WERI-Rb-1 (cell line): ENCODE results near the gene NCAM2.

Experiments used
- DNase-seq: peaks from one replicate; pipeline ENCODE4 v3.0.0-alpha.2; 2020
- H3K27ac ChIP-seq: fragments of 250-450 bp; sonication (Bioruptor Pico); 2 replicates; pipeline ENCODE4 v1.5.1; 2020; ENCODE audit warnings: mild to moderate bottlenecking, moderate library complexity
- H3K27me3 ChIP-seq: fragments of 250-450 bp; sonication (Bioruptor Pico); 2 replicates; pipeline ENCODE4 v1.5.1; 2021; ENCODE audit warnings: mild to moderate bottlenecking, low read depth, moderate library complexity; ENCODE audit not compliant: insufficient read depth, severe bottlenecking
- H3K36me3 ChIP-seq: fragments of 250-450 bp; sonication (Bioruptor Pico); 2 replicates; pipeline ENCODE4 v1.5.1; 2020; ENCODE audit warnings: mild to moderate bottlenecking, moderate library complexity
- H3K4me3 ChIP-seq: 2 replicates; pipeline ENCODE4 v1.5.1; 2011; ENCODE audit warnings: low read depth, mild to moderate bottlenecking, control low read depth, low read length
- H3K9me3 ChIP-seq: fragments of 250-450 bp; sonication (Bioruptor Pico); 2 replicates; pipeline ENCODE4 v1.5.1; 2021; ENCODE audit warnings: mild to moderate bottlenecking, moderate library complexity; ENCODE audit not compliant: severe bottlenecking
- TF ChIP-seq, protein P1 (sequence below): IDR thresholded peaks from 2 replicates; pipeline ENCODE4 v1.5.1; 2011; ENCODE audit warnings: low read depth, mild to moderate bottlenecking, control low read depth, inconsistent platforms, low read length

Gene NCAM2

GRCh38 chr21:21046063-21046462 is 47.9 kb downstream of the NCAM2 start:
- Histone ChIP-seq H3K36me3 (no peaks in the 10 kb centered on the region), H3K27ac (no peak overlapping the region), H3K4me3 (no peak overlapping the region), H3K27me3 (no peaks in the 10 kb centered on the region), H3K9me3 (no peaks in the 10 kb centered on the region)
- no peak for DNase-seq
- TF ChIP-seq, protein P1, sequence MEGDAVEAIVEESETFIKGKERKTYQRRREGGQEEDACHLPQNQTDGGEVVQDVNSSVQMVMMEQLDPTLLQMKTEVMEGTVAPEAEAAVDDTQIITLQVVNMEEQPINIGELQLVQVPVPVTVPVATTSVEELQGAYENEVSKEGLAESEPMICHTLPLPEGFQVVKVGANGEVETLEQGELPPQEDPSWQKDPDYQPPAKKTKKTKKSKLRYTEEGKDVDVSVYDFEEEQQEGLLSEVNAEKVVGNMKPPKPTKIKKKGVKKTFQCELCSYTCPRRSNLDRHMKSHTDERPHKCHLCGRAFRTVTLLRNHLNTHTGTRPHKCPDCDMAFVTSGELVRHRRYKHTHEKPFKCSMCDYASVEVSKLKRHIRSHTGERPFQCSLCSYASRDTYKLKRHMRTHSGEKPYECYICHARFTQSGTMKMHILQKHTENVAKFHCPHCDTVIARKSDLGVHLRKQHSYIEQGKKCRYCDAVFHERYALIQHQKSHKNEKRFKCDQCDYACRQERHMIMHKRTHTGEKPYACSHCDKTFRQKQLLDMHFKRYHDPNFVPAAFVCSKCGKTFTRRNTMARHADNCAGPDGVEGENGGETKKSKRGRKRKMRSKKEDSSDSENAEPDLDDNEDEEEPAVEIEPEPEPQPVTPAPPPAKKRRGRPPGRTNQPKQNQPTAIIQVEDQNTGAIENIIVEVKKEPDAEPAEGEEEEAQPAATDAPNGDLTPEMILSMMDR, result no peak

GRCh38 chr21:21051109-21052055 is 53.2 kb downstream of the NCAM2 start:
- Histone ChIP-seq H3K4me3 (no peak overlapping the region), H3K9me3 (no peaks in the 10 kb centered on the region), H3K27me3 (no peaks in the 10 kb centered on the region), H3K36me3 (no peaks in the 10 kb centered on the region), H3K27ac (no peak overlapping the region)
- TF ChIP-seq, protein P1, result no peak
- DNase-seq, result no peak

DNA sequence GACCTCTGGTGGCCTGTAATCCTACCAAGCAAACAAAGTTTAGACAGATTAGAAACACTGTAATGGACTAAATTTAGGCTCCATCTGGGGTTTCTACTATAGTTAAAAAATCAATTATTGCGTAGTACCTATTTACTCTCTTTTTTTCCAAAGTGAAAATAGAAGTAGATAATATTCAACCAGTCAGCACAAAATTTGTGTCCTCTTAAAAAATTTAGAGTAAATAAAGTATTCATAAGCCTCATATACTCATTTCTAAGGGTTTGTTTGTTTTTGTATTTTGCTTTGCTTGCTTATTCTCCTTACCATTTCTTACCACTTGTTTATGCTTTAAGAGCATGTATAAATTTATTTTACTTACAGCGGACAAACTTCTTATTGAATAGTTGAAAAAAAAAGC is 54.5 kb downstream of the NCAM2 start:
- Histone ChIP-seq H3K27me3 (no peaks in the 10 kb centered on the region), H3K36me3 (no peaks in the 10 kb centered on the region), H3K9me3 (no peaks in the 10 kb centered on the region), H3K27ac (no peak overlapping the region), H3K4me3 (no peak overlapping the region)
- TF ChIP-seq, protein P1, result no peak
- DNase-seq, result no peak

- DNase-seq, result no peak
- TF ChIP-seq, protein P1, result no peak
- Histone ChIP-seq H3K4me3 (no peak overlapping the region), H3K9me3 (no peaks in the 10 kb centered on the region), H3K27me3 (no peaks in the 10 kb centered on the region), H3K27ac (no peak overlapping the region), H3K36me3 (no peaks in the 10 kb centered on the region)
Observed at GRCh38 chr21:21057349-21058062, 59.3 kb downstream of the NCAM2 start.

GRCh38 chr21:21063828-21064227 is 65.6 kb downstream of the NCAM2 start:
- H3K9me3 ChIP-seq, result no peaks in the 10 kb centered on the region
- TF ChIP-seq, protein P1, result no peak
- DNase-seq, result no peak
- H3K27ac ChIP-seq, result no peak overlapping the region
- no peaks in the 10 kb centered on the region for H3K36me3 ChIP-seq
- no peaks in the 10 kb centered on the region for H3K27me3 ChIP-seq
- no peak overlapping the region for H3K4me3 ChIP-seq
